Measurements from ENCODE around the gene IFNA14.
A peak's percentile ranks its signal among the peaks of the same experiment; 100 is the strongest.
"Not testable (repeated sequence)": the region's sequence is repeated elsewhere in the genome, so short reads cannot be mapped to it uniquely, and the experiment has no call there.

The IFNA14 gene

DNA sequence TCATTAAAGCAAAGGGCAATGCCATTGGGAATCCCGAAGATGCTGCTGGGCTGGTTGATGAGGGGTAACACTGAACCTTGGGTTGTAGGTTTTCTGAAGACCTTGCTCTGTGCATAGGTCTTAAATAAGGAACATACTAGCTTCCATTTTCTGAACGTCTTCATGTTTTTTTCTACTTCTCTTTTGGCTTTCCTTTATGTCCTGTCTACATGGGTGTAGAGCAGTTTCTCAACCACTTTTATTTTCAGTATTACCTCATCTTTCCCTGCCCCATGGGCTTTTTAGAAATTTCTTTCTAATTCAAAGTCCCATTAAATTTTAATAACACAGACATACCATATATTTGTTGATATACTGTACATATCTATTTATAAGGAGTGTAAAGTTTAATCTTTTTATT, at the start of gene IFNA14:
IFNA14 (minus strand) TSS at position 95 of the 400 bp plus-strand sequence; CDS start at position 25, 70 bp downstream.
- no peak for FAIRE-seq

DNA sequence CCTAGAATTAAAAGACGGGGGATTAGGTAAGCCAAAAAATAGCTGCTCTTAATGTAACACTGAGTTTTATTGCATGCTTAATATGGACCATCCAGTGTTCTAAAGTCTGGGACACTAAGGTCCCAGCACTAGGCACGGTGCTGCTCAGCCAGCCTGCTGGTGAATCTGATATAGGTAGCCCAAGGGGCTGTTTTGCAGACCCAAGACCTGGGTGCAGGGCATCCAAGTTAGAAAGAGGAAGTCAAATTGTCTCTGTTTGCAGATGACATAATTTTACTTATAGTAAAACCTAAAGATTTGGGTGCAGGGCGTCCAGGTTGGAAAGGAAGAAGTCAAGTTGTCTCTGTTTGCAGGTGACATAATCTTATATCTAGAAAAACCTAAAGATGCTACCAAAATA, 47.5 kb upstream of the IFNA14 start:
- no peak for FAIRE-seq

DNA sequence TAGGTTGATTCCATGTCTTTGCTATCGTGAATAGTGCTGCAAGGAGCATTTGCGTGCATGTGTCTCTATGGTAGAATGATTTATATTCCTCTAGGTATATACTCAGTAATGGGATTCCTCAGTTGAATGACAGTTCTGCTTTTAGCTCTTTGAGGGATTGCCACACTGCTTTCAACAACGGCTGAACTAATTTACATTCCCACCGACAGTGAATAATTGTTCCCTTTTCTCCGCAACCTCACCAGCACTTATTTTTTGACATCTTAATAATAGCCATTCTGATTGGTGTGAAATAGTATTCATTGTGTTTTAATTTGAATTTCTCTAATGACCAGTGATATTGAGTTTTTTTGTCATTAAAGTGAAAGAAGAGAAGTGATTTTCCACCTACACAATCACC, 46.9 kb upstream of the IFNA14 start:
- FAIRE-seq: no peak

- peak; percentile 72 for FAIRE-seq
Observed at GRCh38 chr9:21286099-21286498, 46.3 kb upstream of the IFNA14 start.

- no peak for FAIRE-seq
Observed at GRCh38 chr9:21281275-21281674, 41.5 kb upstream of the IFNA14 start.

- FAIRE-seq: no peak
Observed at GRCh38 chr9:21268347-21268657, 28.5 kb upstream of the IFNA14 start.

GRCh38 chr9:21267485-21268346, 27.9 kb upstream of the IFNA14 start:
- FAIRE-seq: no peak

DNA sequence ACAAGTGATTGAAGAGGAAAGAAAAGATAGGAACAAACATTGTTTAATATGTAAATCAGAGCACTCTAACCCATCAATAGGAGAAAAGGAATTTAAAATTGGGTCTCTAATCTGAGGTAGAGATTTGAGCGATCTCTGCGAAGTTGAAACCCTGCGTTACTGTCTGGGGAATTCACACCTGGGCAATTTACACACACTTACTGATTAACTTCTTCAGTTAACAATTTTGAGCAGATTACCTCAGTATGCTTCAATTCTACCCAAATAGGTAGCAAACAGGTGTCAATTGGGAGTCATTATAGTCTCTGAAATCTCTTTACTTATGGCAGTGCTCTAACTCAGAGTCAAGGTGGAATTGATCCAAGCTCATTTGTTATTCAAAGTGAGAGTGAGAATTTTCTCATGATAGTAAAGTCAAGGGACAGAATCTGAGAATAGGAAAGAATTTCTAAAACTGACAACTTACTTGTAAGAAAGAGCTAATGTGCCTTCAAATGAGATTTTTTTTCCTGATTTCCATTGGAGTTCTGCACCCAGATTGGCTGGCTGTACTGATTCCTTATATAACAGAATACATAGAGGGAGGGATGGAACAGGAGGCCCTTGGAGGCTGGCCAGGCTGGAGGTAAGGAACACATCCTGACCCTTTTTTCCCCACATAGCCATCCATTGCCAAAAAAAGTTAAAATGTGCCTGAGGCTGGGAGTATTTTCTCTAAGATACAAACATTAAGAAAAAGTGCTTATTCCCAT, 27.1 kb upstream of the IFNA14 start:
- no peak for FAIRE-seq

GRCh38 chr9:21265421-21266189, 25.8 kb upstream of the IFNA14 start:
- no peak for FAIRE-seq

DNA sequence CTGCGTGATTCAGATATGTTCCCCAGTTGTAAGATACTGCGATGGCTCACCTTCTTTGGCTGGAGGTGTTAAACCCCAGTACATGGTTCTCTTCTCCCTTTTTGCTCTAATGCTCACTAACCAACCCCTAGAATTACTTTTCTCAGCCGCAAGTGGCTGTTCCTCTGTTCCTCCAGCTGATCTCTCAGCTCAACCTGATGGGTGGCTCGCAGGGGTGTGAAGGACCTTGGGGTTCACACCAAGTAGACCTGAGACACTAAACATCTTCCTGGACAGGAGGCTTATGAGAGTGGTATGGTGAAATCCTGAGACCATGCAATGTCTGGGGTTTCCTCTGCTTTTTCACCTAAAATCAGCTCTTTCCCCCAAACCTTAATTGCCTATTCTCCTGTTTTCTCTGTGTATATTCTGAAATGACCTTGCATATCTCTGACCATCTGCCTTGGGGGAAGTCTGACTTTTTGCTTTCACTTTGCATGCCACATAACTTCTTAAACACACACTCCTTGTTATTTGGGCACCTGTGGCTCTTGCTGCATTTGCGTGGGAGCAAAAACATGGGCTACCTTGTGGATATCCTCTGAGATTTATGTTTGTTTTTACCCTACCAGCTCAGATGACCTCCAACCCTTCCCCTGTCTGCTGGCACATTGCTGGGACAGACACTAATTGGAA, 15.9 kb upstream of the IFNA14 start:
- no peak for FAIRE-seq

DNA sequence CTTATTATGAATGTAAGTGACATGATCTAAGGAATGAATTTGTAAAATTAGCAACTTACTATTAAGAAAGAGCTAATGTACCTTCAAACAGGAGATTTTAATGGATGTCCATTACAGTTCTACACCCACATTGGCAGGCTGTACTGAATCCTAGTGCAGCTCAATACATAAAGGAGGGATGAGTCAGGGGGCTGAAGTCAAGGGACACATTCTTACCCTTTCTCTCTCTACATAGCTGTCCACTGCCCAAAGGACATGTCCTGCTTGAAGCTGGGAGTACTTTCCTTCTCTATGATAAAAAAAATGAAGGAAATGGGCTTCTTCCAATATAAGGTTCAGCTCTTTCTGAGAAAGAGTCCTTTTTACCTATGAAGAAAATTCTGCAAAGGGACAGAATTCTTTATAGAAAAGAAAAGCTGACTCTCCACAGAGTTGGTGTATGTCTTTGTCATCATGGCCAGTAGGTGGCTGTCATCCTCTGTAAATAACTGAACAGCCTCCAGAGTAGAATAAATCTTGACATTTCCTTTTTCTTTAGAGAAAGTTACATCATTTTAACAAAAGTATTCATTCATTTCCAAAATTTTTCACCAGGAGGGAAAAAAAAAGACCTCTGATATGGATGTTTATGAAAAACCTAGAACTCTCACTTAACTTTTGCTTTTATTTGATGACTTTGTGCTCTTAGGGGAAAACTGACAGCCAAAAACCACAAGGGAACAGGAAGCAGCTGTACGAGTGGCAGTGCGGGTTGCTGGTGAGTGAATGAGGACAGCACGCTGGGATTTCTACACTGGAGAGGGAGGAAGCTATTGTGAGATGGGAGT, 13.1 kb upstream of the IFNA14 start:
- FAIRE-seq: no peak

DNA sequence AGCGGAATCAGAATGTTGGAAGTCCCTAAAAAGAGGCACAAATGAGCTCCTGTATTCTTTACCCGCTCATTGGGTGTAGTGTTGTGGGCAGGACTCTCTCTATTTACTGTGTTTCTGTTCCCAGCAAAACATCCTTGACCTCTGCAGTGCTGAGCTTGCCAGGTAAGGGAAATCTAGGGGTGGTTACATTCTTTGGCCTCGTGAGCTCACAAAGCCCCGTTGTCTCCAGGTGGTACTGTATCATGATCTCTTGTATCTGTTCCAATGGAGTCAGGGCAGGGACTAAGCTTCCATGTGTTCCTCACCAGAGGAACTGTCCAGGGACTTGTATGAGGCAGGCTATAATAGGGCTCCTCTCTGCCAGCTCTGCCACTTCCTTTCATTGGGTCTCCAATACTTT, 11.8 kb upstream of the IFNA14 start:
- FAIRE-seq: no peak

DNA sequence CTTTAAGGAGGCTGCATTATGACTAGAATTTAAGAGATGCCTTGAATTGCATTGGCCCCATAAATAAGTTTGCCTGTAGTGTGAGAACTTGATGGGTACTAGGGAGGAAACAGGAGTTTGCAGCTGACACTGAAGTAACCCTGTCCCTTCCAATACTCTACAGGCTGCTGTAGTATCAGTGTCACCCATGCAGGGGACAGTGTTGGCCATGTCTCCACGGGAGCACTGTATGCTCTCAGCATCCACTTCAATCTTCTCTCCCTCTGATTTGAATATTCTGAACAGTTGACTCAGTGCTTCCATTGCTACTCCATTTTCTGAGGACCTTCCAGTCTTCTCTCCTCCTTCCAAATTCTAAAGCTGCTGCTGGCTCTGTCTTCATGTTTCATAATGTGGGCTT, 11.4 kb upstream of the IFNA14 start:
- no peak for FAIRE-seq

- no peak for FAIRE-seq
Observed at GRCh38 chr9:21244836-21245235, 5.0 kb upstream of the IFNA14 start.

- not testable (repeated sequence) for FAIRE-seq
Observed at GRCh38 chr9:21236360-21236714, 3.5 kb downstream of the IFNA14 start.

DNA sequence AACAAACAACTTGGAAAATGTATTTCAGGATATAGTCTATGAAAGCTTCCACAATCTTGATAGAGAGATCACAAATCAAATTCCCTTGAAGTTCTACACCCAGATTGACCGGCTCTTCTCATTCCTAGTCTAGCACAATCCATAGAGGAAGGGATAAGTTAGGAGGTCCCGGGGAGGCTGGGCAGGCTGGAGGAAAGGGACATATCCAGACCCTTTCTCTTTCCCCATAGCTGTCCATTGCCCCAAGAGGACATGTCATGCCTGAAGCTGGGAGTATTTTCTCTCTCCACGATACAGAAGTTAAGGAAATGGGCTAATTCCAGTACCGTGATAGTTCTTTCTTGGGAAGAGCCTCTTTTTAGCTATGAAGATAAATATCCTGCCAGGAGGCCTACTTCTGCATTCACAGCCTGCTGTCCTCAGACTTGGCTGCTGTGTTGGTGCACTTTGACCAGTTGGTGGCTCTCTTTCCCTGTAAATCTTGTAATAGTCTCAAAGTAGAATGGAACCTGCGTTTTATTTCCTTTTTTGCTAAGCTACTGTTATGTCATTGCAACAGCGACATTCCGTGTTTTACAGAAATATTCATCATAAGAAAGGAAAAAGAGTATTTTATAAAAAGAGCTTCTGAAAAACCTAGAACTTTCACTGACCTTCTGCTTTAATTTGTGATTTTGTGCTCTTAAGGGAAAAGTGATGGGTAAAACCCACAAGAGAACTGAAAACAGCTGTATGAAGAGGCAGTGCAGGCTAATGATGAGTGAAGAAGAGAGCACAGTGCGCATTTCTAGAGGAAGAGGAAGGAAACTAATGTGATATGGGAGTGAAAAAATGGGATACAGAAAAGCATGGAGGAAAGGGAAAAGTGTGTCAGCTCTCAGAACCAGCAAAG, 4.1 kb downstream of the IFNA14 start:
- FAIRE-seq: not testable (repeated sequence)

DNA sequence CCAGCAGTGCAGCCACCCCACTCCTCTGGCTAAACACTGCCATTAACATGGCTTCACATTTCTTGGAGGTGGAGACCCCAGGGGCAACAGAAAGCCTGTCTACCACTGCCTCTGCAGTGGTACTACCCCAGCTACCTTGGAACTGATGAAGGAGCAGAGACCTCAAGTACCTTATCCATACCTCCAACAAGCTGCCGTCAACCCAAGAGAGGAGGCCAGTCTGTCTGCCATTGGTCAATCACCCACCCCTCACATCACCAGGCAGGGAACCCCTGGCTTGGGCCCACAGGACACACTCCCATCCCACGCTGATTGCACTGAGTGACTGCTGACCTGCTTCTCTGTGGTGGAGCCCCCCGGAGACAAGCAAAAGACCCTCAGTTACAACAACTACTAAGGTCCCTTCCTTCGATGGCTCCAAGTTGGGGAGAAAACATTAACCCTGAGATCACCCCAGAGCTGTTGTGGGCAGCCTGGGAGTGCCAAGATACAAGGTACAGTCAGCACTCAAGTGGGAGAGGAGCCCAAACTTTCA, 5.6 kb downstream of the IFNA14 start:
- no peak for FAIRE-seq

GRCh38 chr9:21233258-21233657, 6.5 kb downstream of the IFNA14 start:
- no peak for FAIRE-seq

GRCh38 chr9:21228122-21228521, 11.7 kb downstream of the IFNA14 start, which contains the start of gene IFNA17:
Gene IFNA17, minus strand, starts transcription at chr9:21228222. Its CDS starts 49 bp downstream, at chr9:21228173.
- no peak for FAIRE-seq

- not testable (repeated sequence) for FAIRE-seq
Observed at GRCh38 chr9:21217211-21217610, 22.6 kb downstream of the IFNA14 start, which contains the start of gene IFNA16. Gene IFNA16, minus strand, starts transcription at chr9:21217311. Its CDS starts 6 bp downstream, at chr9:21217305.
